Central memory CD4-positive, alpha-beta T cell (primary cell): ENCODE results near the gene ERP29.

Experiments used
- DNase-seq: peaks from one replicate; pipeline ENCODE4 v3.0.0; 2022

Gene ERP29

DNA sequence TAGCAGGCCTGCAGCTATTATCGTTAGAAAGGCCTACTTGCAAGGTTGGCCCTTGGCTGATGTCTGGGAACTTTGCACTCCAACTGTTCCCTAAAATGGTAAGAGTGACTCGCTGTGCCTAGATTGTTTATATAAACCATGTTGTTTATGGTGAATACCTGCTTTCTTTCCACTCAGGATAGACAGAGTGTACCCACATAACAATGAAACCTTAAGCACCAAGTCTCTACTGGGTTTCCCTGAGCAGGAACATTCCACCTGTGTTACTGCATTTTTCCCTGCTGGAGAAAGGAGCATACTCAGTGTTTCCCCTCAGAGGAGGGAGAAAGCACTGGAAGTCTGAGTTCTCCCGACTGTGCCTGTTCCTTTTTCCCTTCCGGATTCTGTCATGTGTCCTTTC is 32.8 kb downstream of the ERP29 start:
- no peak for DNase-seq

DNA sequence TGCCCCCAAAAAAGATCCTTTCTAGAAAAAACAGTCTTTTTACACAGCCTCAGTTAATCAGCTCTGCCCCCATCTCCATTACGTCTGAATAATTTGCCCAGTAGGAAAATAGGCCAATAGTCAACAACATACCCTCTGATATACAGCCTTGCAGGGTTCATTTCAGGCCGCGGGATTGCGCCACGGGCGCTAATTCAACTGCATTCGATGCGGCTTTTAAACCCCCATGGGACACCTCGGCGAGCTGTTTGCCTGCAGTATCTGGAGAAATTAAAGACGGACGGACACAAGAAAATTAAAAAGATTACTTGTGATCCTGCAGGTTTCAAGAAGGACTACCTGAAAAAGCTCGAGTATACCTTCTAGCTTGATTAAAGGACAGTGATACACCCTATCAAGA is 36.1 kb downstream of the ERP29 start:
- DNase-seq: no peak

DNA sequence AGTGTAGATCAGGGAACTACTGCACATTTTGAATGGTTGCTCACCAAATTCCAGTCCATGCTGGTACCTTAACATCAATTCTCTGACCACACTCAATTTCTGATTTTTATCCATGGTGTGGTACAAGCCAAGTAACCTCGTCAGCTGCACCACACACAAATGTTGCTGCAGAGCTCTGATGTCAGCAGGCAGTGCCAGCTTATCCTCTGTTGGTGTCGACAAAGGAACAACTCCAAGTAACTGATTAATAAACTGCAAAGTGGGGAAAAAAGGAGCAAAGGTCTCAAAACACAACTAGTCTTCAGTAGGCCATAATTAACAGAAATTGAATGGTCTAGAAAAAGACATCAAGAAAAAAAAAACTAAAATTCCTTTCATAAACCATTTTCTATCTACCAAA is 47.9 kb downstream of the ERP29 start:
- no peak for DNase-seq

DNA sequence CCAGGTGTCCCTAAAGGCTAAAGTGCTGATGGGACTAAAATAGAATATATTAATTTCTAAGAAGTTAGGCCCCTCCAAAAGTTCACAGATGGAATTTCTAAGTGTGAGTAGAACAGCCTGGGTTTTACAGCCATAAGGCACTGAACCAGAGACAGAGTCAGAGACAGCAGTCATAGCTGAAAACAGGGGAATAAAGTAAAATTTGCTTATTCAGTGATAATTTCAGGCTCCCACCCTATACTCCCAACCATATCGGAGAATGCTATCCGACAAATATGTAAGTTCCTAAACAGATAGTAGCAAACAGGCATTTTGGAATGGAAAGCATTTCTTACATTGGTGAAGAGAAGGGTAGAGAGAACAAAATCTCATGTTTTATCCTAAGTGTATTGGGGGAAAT is 50.0 kb downstream of the ERP29 start:
- DNase-seq: no peak

DNA sequence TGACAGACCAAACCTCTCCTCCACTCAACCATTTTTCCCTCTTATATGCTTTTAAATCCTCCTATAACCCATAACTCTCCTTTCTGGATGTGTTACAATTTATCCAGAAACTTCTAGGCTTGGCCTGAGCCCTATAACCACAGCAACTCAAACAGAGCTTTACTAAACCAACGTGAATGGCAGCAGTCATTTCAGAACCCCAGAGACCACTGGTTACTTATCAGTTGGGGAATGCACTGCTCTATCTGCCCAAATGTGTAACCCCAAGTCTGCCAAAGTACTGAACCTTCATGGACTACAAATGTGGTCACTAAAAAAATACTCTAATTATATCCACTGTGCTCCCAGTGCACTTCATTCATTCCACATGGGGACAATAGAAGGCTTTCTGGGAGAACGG is 53.3 kb downstream of the ERP29 start:
- no peak for DNase-seq
